Measurements from ENCODE around the gene ABCA13.

ABCA13 gene

GRCh38 chr7:48389977-48390376, 218.7 kb downstream of the ABCA13 start:
- no peak for DNase-seq

- no peak for DNase-seq
Observed at GRCh38 chr7:48390388-48391327, 219.4 kb downstream of the ABCA13 start.

GRCh38 chr7:48398191-48398590, 226.9 kb downstream of the ABCA13 start:
- DNase-seq: no peak

- no peak for DNase-seq
Observed at GRCh38 chr7:48402721-48403120, 231.5 kb downstream of the ABCA13 start.

- no peak for DNase-seq
Observed at GRCh38 chr7:48408731-48409130, 237.5 kb downstream of the ABCA13 start.

- no peak for DNase-seq
Observed at GRCh38 chr7:48411619-48412018, 240.4 kb downstream of the ABCA13 start.

GRCh38 chr7:48414011-48414732, 242.9 kb downstream of the ABCA13 start:
- DNase-seq: no peak

GRCh38 chr7:48416327-48416908, 245.2 kb downstream of the ABCA13 start:
- no peak for DNase-seq

- DNase-seq: no peak
Observed at GRCh38 chr7:48419401-48419800, 248.1 kb downstream of the ABCA13 start.

GRCh38 chr7:48420206-48420605, 248.9 kb downstream of the ABCA13 start:
- DNase-seq: no peak

- DNase-seq: no peak
Observed at GRCh38 chr7:48421357-48421756, 250.1 kb downstream of the ABCA13 start.

GRCh38 chr7:48424731-48425130, 253.5 kb downstream of the ABCA13 start:
- no peak for DNase-seq

- DNase-seq: no peak
Observed at GRCh38 chr7:48426331-48426965, 255.2 kb downstream of the ABCA13 start.

GRCh38 chr7:48426966-48427555, 255.8 kb downstream of the ABCA13 start:
- DNase-seq: no peak

GRCh38 chr7:48427671-48428070, 256.4 kb downstream of the ABCA13 start:
- DNase-seq: no peak

- DNase-seq: no peak
Observed at GRCh38 chr7:48428091-48428684, 256.9 kb downstream of the ABCA13 start.

- DNase-seq: no peak
Observed at GRCh38 chr7:48429117-48429516, 257.9 kb downstream of the ABCA13 start.

GRCh38 chr7:48438206-48438605, 266.9 kb downstream of the ABCA13 start:
- no peak for DNase-seq

- no peak for DNase-seq
Observed at GRCh38 chr7:48441848-48442492, 270.7 kb downstream of the ABCA13 start.

GRCh38 chr7:48443051-48443450, 271.8 kb downstream of the ABCA13 start:
- DNase-seq: no peak

- no peak for DNase-seq
Observed at GRCh38 chr7:48446721-48447120, 275.5 kb downstream of the ABCA13 start.

- DNase-seq: no peak
Observed at GRCh38 chr7:48452218-48452617, 281.0 kb downstream of the ABCA13 start.

All from activated naive CD4-positive, alpha-beta T cell treated with anti-CD3 and anti-CD28 coated beads, Interleukin-2, amount 50 U/mL, for 16 hours (primary cell).